ENCODE measurements around the gene TIMP3. TPM values are rescaled to one million over a fixed set of nuclear protein-coding genes. Genes with fewer than 3 reads are reported as not detected.

Gene TIMP3
- total RNA-seq, 4 donors from 2014 or later = 40.1 to 93.3 (median 67.5) TPM

DNA sequence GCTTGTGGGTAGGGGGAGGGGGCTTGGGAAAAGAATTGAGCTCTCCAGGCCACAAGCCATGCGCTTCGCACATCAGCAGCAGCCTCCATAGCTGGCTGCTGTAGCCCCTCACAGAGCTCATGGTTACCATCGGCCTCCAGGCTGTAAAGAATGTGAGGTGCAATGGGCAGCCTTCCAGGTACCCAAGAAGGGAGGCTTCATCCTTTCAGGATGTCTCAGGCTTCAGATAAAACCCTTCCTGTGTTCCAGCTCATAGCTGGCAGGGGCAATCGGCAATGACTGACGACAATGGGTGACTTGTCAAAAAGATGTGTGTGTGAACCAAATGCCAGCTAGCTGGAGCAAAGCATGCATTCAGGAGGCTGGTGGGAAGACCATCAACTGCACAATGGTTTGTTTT lies 102.0 kb downstream of the TIMP3 start:
- H3K4me3 ChIP-seq = no peak overlapping the region
- DNase-seq = no peak
- TF ChIP-seq POLR2A (IDR thresholded peaks at IDR 0.05) (no peak), CTCF (IDR thresholded peaks at IDR 0.05) (no peak)
- H3K9me3 ChIP-seq = no peaks in the 10 kb centered on the region
- no peaks in the 10 kb centered on the region for H3K27me3 ChIP-seq
- no peaks in the 10 kb centered on the region for H3K4me1 ChIP-seq
- no peaks in the 10 kb centered on the region for H3K36me3 ChIP-seq
- H3K27ac ChIP-seq = no peak overlapping the region

DNA sequence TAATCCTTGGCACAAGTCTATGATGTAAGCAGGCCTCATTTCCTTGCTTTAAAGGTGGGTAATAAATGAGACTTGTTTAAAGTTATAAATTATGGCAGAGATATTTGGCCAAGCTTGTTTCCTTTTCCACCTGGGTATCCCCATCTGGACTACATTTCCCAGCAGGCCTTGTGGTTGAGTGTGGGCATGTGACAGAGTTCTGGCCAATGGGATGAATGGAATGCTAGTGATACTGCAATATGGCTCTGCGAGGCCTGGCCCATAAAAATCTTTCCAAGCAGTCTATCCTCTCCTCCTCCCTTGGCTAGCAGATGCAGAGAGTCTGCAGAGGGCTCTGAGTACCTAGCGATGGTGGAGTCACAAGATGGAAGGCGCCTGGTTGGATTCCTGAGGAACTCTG lies 102.5 kb downstream of the TIMP3 start:
- H3K27me3 ChIP-seq = no peaks in the 10 kb centered on the region
- DNase-seq = no peak
- no peak overlapping the region for H3K27ac ChIP-seq
- no peaks in the 10 kb centered on the region for H3K9me3 ChIP-seq
- no peak overlapping the region for H3K4me3 ChIP-seq
- no peaks in the 10 kb centered on the region for H3K4me1 ChIP-seq
- no peaks in the 10 kb centered on the region for H3K36me3 ChIP-seq
- no peak for TF ChIP-seq POLR2A (IDR thresholded peaks at IDR 0.05)
- no peak for TF ChIP-seq CTCF (IDR thresholded peaks at IDR 0.05)

GRCh38 chr22:32905400-32905799 lies 103.9 kb downstream of the TIMP3 start:
- no peak for TF ChIP-seq CTCF (IDR thresholded peaks at IDR 0.05)
- TF ChIP-seq POLR2A (IDR thresholded peaks at IDR 0.05) = no peak
- DNase-seq = no peak
- Histone ChIP-seq H3K36me3 (no peaks in the 10 kb centered on the region), H3K4me3 (no peak overlapping the region), H3K4me1 (peaks cover 0 to 8% (median 0%) of the 10 kb centered on the region in 4 donors), H3K27me3 (no peaks in the 10 kb centered on the region), H3K9me3 (no peaks in the 10 kb centered on the region), H3K27ac (no peak overlapping the region)

- no peaks in the 10 kb centered on the region for H3K27me3 ChIP-seq
- TF ChIP-seq CTCF (IDR thresholded peaks at IDR 0.05) (no peak), POLR2A (IDR thresholded peaks at IDR 0.05) (no peak)
- H3K9me3 ChIP-seq = no peaks in the 10 kb centered on the region
- no peak overlapping the region for H3K27ac ChIP-seq
- H3K36me3 ChIP-seq = no peaks in the 10 kb centered on the region
- peaks cover 0 to 10% (median 0%) of the 10 kb centered on the region in 4 donors for H3K4me1 ChIP-seq
- H3K4me3 ChIP-seq = no peak overlapping the region
- no peak for DNase-seq
Observed at GRCh38 chr22:32909581-32910428, 108.3 kb downstream of the TIMP3 start.

- no peak overlapping the region for H3K27ac ChIP-seq
- peaks cover 0 to 10% (median 0%) of the 10 kb centered on the region in 4 donors for H3K4me1 ChIP-seq
- no peaks in the 10 kb centered on the region for H3K36me3 ChIP-seq
- H3K9me3 ChIP-seq = no peaks in the 10 kb centered on the region
- no peak overlapping the region for H3K4me3 ChIP-seq
- no peak for TF ChIP-seq POLR2A (IDR thresholded peaks at IDR 0.05)
- DNase-seq = no peak
- no peaks in the 10 kb centered on the region for H3K27me3 ChIP-seq
Observed at GRCh38 chr22:32910429-32910772, 108.9 kb downstream of the TIMP3 start.

- DNase-seq = no peak
Observed at GRCh38 chr22:32911503-32911902, 110.0 kb downstream of the TIMP3 start.

More at GRCh38 chr22:32911503-32911902, 110.0 kb downstream of the TIMP3 start:
- Histone ChIP-seq H3K27me3 (no peaks in the 10 kb centered on the region), H3K36me3 (no peaks in the 10 kb centered on the region), H3K4me3 (no peak overlapping the region), H3K9me3 (no peaks in the 10 kb centered on the region), H3K27ac (no peak overlapping the region), H3K4me1 (peaks cover 0 to 10% (median 0%) of the 10 kb centered on the region in 4 donors)
- TF ChIP-seq CTCF (IDR thresholded peaks at IDR 0.05) (no peak), POLR2A (IDR thresholded peaks at IDR 0.05) (no peak)

All from Peyer's patch (tissue), 4 donors.